ENCODE results near the gene CNGB1.

DNA sequence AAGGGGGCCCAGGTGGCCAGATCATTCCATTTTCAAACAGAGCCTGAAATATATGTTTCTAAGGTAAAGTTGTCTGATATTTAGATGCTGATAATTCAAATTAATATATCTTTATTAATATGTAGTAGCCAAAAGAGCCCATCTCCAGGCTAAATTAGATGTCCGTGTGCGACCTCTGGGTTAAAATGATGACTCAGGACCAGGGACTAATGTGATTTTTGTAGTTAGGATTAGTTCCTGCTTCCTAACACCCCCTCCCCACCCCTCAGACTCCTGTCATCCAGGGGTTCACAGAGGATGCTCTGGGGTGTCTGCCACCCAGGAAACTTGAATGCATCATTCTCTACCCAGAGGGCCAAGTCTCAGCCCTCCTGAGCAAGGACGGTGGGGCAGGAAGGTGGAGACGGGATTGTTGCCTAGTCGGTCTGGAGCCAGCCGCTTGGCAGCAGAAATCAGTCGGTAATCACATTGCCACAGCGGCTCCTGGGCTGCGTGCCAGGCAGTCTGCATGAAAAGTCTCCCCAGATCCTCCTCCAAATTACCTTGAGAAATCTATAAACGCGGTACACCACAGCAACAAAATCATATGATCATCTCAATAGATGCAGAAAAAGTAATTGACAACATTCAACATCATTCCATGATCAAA lies 29.8 kb downstream of the CNGB1 start:
- TF ChIP-seq YY1 (IDR thresholded peaks at IDR 0.05) = no peak
- TF ChIP-seq, protein P1, sequence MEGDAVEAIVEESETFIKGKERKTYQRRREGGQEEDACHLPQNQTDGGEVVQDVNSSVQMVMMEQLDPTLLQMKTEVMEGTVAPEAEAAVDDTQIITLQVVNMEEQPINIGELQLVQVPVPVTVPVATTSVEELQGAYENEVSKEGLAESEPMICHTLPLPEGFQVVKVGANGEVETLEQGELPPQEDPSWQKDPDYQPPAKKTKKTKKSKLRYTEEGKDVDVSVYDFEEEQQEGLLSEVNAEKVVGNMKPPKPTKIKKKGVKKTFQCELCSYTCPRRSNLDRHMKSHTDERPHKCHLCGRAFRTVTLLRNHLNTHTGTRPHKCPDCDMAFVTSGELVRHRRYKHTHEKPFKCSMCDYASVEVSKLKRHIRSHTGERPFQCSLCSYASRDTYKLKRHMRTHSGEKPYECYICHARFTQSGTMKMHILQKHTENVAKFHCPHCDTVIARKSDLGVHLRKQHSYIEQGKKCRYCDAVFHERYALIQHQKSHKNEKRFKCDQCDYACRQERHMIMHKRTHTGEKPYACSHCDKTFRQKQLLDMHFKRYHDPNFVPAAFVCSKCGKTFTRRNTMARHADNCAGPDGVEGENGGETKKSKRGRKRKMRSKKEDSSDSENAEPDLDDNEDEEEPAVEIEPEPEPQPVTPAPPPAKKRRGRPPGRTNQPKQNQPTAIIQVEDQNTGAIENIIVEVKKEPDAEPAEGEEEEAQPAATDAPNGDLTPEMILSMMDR (IDR thresholded peaks at IDR 0.05; ENCODE audit: low read depth, low read length, missing input control) = no peak
- TF ChIP-seq GABPA (IDR thresholded peaks at IDR 0.05 in 1 of 2, conservative IDR thresholded peaks at IDR 0.05 in 1 of 2) = no peak
- no peak for TF ChIP-seq ZBTB33 (IDR thresholded peaks at IDR 0.05)
- no peak for TF ChIP-seq TAF1 (conservative IDR thresholded peaks at IDR 0.05)
- TF ChIP-seq, protein P2, sequence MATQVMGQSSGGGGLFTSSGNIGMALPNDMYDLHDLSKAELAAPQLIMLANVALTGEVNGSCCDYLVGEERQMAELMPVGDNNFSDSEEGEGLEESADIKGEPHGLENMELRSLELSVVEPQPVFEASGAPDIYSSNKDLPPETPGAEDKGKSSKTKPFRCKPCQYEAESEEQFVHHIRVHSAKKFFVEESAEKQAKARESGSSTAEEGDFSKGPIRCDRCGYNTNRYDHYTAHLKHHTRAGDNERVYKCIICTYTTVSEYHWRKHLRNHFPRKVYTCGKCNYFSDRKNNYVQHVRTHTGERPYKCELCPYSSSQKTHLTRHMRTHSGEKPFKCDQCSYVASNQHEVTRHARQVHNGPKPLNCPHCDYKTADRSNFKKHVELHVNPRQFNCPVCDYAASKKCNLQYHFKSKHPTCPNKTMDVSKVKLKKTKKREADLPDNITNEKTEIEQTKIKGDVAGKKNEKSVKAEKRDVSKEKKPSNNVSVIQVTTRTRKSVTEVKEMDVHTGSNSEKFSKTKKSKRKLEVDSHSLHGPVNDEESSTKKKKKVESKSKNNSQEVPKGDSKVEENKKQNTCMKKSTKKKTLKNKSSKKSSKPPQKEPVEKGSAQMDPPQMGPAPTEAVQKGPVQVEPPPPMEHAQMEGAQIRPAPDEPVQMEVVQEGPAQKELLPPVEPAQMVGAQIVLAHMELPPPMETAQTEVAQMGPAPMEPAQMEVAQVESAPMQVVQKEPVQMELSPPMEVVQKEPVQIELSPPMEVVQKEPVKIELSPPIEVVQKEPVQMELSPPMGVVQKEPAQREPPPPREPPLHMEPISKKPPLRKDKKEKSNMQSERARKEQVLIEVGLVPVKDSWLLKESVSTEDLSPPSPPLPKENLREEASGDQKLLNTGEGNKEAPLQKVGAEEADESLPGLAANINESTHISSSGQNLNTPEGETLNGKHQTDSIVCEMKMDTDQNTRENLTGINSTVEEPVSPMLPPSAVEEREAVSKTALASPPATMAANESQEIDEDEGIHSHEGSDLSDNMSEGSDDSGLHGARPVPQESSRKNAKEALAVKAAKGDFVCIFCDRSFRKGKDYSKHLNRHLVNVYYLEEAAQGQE (IDR thresholded peaks at IDR 0.05) = no peak

All from liver (tissue), 3 donors.